ENCODE results near the gene SLC2A4RG. TPM values are rescaled to one million over a fixed set of nuclear protein-coding genes. Genes with fewer than 3 reads are reported as not detected.

Gene SLC2A4RG
- total and polyA plus RNA-seq, 2 donors (not counting 3 experiments of a cell fraction or from before 2014, with no cell fraction given), result 41.7 to 69.4 TPM

DNA sequence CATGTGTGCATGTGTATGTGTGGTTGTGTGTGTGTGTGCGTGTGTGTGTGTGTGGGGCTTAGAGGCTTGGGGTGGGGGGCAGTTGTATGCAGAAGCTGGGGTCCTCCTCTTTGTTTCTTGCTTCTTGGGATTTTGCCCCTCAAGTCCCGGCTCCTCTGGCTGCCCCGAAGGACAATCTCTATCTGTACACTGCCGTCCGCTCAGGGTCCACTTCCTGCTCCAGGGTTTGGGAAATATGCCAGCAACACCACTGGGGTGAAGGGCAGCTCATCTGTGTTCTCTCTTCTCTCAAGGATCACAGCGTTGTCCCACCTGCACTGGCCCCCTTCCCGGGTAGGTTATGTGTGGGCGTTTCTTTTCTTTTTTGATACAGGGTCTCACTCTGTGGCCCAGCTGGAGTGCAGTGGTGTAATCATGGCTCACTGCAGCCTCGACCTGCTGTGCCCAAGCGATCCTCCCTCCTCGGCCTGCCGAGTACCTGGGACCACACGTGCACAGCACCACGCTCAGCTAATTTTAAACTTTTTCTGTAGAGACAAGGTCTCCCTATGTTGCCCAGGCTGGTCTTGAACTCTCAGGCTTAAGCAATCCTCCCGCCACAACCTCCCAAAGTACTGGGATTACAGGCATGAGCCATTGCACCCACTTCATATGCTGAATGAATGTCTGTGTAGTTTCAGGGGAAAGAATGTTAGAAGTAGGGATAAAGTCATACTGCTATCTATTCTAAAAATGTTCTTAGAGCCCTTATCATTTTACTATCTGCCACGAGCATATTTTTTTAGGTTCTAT, 25.7 kb downstream of the SLC2A4RG start:
- Histone ChIP-seq H3K4me3 (replicated peaks in 1 of 3; ENCODE audit: insufficient read depth in 1 of 3, low read depth in 1 of 3, low read length in 3 of 3) (no peak overlapping the region), H3K79me2 (ENCODE audit: control insufficient read depth, insufficient read depth, low read length) (no peaks in the 10 kb centered on the region), H3K9me3 (replicated peaks; ENCODE audit: control insufficient read depth, insufficient read depth, low read length) (no peaks in the 10 kb centered on the region), H3K4me1 (ENCODE audit: control insufficient read depth, extremely low read depth, insufficient read depth, low read length) (no peaks in the 10 kb centered on the region), H3K27ac (ENCODE audit: insufficient read depth, low read depth, low read length) (no peak overlapping the region), H3K9ac (replicated peaks; ENCODE audit: extremely low read depth, insufficient read depth, low read length) (no peak overlapping the region), H4K20me1 (replicated peaks; ENCODE audit: control insufficient read depth, extremely low read depth, insufficient read depth, low read length) (no peaks in the 10 kb centered on the region), H3K36me3 (ENCODE audit: control insufficient read depth in 2 of 2, extremely low read depth in 1 of 2, insufficient read depth in 2 of 2, low read length in 2 of 2) (no peaks in the 10 kb centered on the region), H2AFZ (ENCODE audit: low read depth, low read length) (no peak overlapping the region), H3K27me3 (ENCODE audit: control insufficient read depth in 2 of 2, insufficient read depth in 2 of 2, low read length in 2 of 2) (no peaks in the 10 kb centered on the region), H3K9me1 (replicated peaks; ENCODE audit: control insufficient read depth, extremely low read depth, insufficient read depth, low read length) (no peaks in the 10 kb centered on the region), H3K4me2 (ENCODE audit: insufficient read depth, low read length) (no peak overlapping the region)
- no TSS peak for BruUV-seq (replicated peaks)
- TF ChIP-seq MYC (IDR thresholded peaks at IDR 0.05; ENCODE audit: low read depth, low read length), result no peak
- TF ChIP-seq GATA2 (IDR thresholded peaks at IDR 0.05; ENCODE audit: insufficient read depth, insufficient read length, low read depth, low read length), result no peak
- TF ChIP-seq, protein P1, sequence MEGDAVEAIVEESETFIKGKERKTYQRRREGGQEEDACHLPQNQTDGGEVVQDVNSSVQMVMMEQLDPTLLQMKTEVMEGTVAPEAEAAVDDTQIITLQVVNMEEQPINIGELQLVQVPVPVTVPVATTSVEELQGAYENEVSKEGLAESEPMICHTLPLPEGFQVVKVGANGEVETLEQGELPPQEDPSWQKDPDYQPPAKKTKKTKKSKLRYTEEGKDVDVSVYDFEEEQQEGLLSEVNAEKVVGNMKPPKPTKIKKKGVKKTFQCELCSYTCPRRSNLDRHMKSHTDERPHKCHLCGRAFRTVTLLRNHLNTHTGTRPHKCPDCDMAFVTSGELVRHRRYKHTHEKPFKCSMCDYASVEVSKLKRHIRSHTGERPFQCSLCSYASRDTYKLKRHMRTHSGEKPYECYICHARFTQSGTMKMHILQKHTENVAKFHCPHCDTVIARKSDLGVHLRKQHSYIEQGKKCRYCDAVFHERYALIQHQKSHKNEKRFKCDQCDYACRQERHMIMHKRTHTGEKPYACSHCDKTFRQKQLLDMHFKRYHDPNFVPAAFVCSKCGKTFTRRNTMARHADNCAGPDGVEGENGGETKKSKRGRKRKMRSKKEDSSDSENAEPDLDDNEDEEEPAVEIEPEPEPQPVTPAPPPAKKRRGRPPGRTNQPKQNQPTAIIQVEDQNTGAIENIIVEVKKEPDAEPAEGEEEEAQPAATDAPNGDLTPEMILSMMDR (IDR thresholded peaks at IDR 0.05; ENCODE audit: extremely low read depth in 1 of 2, insufficient read depth in 1 of 2, low read depth in 1 of 2, low read length in 2 of 2), result no peak
- TF ChIP-seq POLR2A (IDR thresholded peaks at IDR 0.05; ENCODE audit: low read depth, low read length), result no peak
- no peak for TF ChIP-seq JUN (IDR thresholded peaks at IDR 0.05; ENCODE audit: borderline replicate concordance, insufficient read depth, insufficient read length, low read depth)
- TF ChIP-seq, protein P2, sequence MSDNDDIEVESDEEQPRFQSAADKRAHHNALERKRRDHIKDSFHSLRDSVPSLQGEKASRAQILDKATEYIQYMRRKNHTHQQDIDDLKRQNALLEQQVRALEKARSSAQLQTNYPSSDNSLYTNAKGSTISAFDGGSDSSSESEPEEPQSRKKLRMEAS (IDR thresholded peaks at IDR 0.05; ENCODE audit: insufficient read depth, insufficient read length), result no peak
- TF ChIP-seq EZH2 (IDR thresholded peaks at IDR 0.05; ENCODE audit: borderline replicate concordance, low read depth, low read length, severe bottlenecking), result no peak
- TF ChIP-seq FOS (IDR thresholded peaks at IDR 0.05; ENCODE audit: borderline replicate concordance, insufficient read depth, low read length), result no peak
- TF ChIP-seq POLR2AphosphoS5 (IDR thresholded peaks at IDR 0.05; ENCODE audit: insufficient read depth, low read depth, low read length), result no peak
- ChIA-PET POLR2A (no interaction called here), CTCF (interaction anchor here (1.2 kb wide), 1 partner anchor 21 kb away, joined by 3 read pairs; no protein-coding TSS in a partner anchor)
- intact Hi-C loops (cut with micrococcal nuclease) (no loop called here), dilution Hi-C loops (cut with MboI; ENCODE audit: extremely low pct_ligation_motif_present, low sequenced_read_pairs) (no loop called here)
- no peak for DNase-seq (ENCODE audit: low read depth, low spot score)
- no peak for FAIRE-seq
